ACC112 (cell line): ENCODE results near the gene PLXDC2.

ENCODE experiments used
- H2AFZ ChIP-seq: fragments of 200-600 bp; sonication (generic); one replicate; pipeline ENCODE4 v1.6.0; 2017; ENCODE audit warnings: antibody characterized with exemption, low read length; ENCODE audit not compliant: unreplicated experiment
- H3K27ac ChIP-seq: fragments of 200-600 bp; sonication (generic); 2 replicates; pipeline ENCODE4 v1.5.1; 2014; ENCODE audit warnings: low read depth, mild to moderate bottlenecking, antibody characterized with exemption, low read length, moderate library complexity
- H3K27me3 ChIP-seq: fragments of 200-600 bp; sonication (generic); 2 replicates; pipeline ENCODE4 v1.6.1; 2014; ENCODE audit warnings: mild to moderate bottlenecking, antibody characterized with exemption, low read length, moderate library complexity, mixed read lengths; ENCODE audit not compliant: insufficient read depth
- H3K36me3 ChIP-seq: fragments of 200-600 bp; sonication (generic); 2 replicates; pipeline ENCODE4 v1.6.1; 2016; ENCODE audit warnings: mild to moderate bottlenecking, antibody characterized with exemption, low read length, moderate library complexity, mixed read lengths; ENCODE audit not compliant: insufficient read depth
- H3K4me1 ChIP-seq: fragments of 200-600 bp; sonication (generic); one replicate; pipeline ENCODE4 v1.6.1; 2016; ENCODE audit warnings: low read length, mixed read lengths; ENCODE audit not compliant: insufficient read depth, unreplicated experiment, control insufficient read depth
- H3K4me3 ChIP-seq: fragments of 200-600 bp; sonication (generic); 2 replicates; pipeline ENCODE4 v1.5.1; 2014; ENCODE audit warnings: mild to moderate bottlenecking, low read depth, low read length
- H3K79me2 ChIP-seq: fragments of 200-600 bp; sonication (generic); one replicate; pipeline ENCODE4 v1.6.0; 2016; ENCODE audit warnings: low read length; ENCODE audit not compliant: control insufficient read depth, unreplicated experiment, insufficient read depth

Gene PLXDC2

DNA sequence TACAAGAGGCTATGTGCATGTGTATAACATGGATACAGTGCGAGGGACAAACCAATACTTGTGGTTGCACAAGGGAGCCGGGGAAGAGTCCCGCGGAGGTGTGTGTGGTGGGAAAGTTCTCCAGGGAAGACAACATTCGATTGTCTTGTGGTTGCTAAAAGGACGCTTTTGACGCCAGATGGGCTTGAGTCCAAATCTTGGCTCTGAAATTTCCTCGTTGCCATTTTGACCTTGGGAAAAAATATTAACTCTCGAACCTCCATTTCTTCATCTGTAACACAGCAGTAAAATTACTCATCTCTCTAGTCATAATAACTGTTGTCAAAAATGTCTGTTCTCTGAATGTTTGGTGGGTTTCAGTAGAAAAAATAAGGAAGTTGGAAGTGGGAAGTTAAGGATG lies 16.5 kb downstream of the PLXDC2 start:
- Histone ChIP-seq H3K4me3 (no peak overlapping the region), H3K36me3 (no peaks in the 10 kb centered on the region), H3K4me1 (no peaks in the 10 kb centered on the region)

GRCh38 chr10:19833170-19833824 lies 17.1 kb downstream of the PLXDC2 start:
- Histone ChIP-seq H3K4me3 (no peak overlapping the region), H3K36me3 (no peaks in the 10 kb centered on the region), H3K27ac (no peak overlapping the region), H3K27me3 (no peaks in the 10 kb centered on the region), H2AFZ (no peak overlapping the region), H3K79me2 (no peaks in the 10 kb centered on the region), H3K4me1 (no peaks in the 10 kb centered on the region)

More for the DNA sequence above, 16.5 kb downstream of the PLXDC2 start:
- Histone ChIP-seq H3K27me3 (no peaks in the 10 kb centered on the region), H3K27ac (no peak overlapping the region), H2AFZ (no peak overlapping the region), H3K79me2 (no peaks in the 10 kb centered on the region)

GRCh38 chr10:19835952-19836351 lies 19.7 kb downstream of the PLXDC2 start:
- H2AFZ ChIP-seq, result no peak overlapping the region
- no peaks in the 10 kb centered on the region for H3K27me3 ChIP-seq
- H3K36me3 ChIP-seq, result no peaks in the 10 kb centered on the region
- no peaks in the 10 kb centered on the region for H3K79me2 ChIP-seq
- H3K4me3 ChIP-seq, result no peak overlapping the region
- H3K4me1 ChIP-seq, result no peaks in the 10 kb centered on the region
- H3K27ac ChIP-seq, result no peak overlapping the region

DNA sequence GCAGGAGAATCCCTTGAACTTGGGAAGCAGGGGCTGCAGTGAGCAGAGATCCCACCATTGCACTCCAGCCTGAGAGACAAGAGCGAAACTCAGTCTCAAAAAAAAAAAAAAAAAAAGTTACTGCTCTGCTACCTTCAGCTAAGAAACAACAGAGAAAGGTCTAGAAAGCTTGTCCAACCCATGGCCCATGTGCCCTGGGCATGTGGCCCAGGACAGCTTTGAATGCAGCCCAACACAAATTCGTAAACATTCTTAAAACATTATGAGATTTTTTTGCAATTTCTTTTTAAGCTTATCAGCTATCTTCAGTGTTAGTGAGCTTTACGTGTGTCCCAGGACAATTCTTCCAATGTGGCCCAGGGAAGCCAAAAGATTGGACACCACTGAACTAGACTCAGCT lies 22.9 kb downstream of the PLXDC2 start:
- Histone ChIP-seq H3K4me3 (no peak overlapping the region), H3K27me3 (no peaks in the 10 kb centered on the region), H3K27ac (no peak overlapping the region), H3K4me1 (no peaks in the 10 kb centered on the region), H2AFZ (no peak overlapping the region), H3K36me3 (no peaks in the 10 kb centered on the region), H3K79me2 (no peaks in the 10 kb centered on the region)

- no peaks in the 10 kb centered on the region for H3K79me2 ChIP-seq
- H3K4me1 ChIP-seq, result no peaks in the 10 kb centered on the region
- no peak overlapping the region for H3K4me3 ChIP-seq
- H2AFZ ChIP-seq, result no peak overlapping the region
- no peaks in the 10 kb centered on the region for H3K27me3 ChIP-seq
- no peak overlapping the region for H3K27ac ChIP-seq
- no peaks in the 10 kb centered on the region for H3K36me3 ChIP-seq
These were observed 23.3 kb downstream of the PLXDC2 start for GRCh38 chr10:19839552-19839951.

DNA sequence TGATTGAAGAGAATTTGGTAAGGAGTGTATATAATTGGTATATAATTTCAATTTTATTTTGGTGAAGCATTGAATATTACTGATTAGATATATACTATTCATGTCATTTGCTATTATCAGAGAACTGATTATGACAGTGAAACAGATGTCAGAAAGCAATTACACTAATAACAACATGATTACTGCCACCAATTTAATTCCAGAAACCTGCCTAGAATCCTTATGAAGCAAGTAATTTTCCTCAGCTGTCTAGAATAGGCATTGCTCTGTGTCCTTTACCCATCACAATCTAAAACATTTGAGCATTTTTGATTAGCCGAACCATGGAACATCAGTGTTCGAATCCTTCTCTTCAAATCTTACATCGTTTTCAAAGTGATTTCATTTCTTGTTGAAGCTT lies 24.5 kb downstream of the PLXDC2 start:
- Histone ChIP-seq H3K4me1 (no peaks in the 10 kb centered on the region), H3K79me2 (no peaks in the 10 kb centered on the region), H3K27ac (no peak overlapping the region), H3K27me3 (no peaks in the 10 kb centered on the region), H3K4me3 (no peak overlapping the region), H3K36me3 (no peaks in the 10 kb centered on the region), H2AFZ (no peak overlapping the region)

GRCh38 chr10:19843487-19843886 lies 27.3 kb downstream of the PLXDC2 start:
- H3K27ac ChIP-seq, result no peak overlapping the region
- H3K4me3 ChIP-seq, result peak overlapping the region; percentile 23; the same call in 1 of the 2 replicates
- H3K4me1 ChIP-seq, result no peaks in the 10 kb centered on the region
- no peak overlapping the region for H2AFZ ChIP-seq
- H3K27me3 ChIP-seq, result no peaks in the 10 kb centered on the region
- no peaks in the 10 kb centered on the region for H3K36me3 ChIP-seq
- H3K79me2 ChIP-seq, result no peaks in the 10 kb centered on the region

DNA sequence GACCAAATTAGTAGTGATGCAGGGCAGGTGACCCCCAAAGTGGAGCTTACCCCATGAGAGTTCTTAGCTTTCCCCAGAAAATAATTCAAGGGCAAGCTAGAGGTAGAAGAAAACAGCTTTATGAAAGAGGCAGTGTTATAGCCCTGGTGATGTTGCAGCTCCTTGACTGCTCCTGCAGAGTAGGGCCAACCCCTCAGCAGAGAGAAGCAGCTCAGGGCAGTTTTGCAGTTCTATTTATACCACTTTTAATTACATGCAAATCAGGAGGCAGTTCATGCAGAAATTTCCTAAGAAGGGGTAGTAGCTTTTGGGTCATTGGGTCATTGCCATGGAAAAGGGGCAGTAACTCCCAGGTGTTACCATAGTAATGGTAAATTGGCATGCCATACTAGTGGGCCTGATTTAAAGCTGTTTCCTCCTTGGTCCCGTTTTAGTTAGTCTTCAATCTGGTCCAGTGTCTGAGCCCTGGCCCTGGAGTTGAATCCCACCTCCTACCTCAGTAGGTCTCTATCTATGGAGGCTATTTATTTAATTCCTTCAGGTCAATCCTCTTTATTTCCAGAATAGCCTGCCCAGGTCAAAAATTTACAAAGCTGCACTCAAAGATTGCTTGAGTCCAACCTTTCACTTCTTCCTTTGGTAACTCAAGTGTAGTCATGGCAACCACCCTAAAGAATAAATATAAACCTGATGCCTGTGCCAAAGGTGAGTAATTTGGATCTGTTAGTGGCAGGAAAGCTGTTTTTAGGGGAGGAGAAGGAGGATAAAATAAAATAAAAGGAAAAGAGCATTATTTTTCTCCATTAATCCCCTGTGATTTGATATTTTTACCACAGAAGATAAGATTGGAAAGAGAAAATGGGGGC lies 29.5 kb downstream of the PLXDC2 start:
- Histone ChIP-seq H3K4me1 (no peaks in the 10 kb centered on the region), H3K79me2 (no peaks in the 10 kb centered on the region), H3K4me3 (no peak overlapping the region), H3K27me3 (no peaks in the 10 kb centered on the region), H3K27ac (no peak overlapping the region), H2AFZ (no peak overlapping the region), H3K36me3 (no peaks in the 10 kb centered on the region)

GRCh38 chr10:19847321-19847720 lies 31.1 kb downstream of the PLXDC2 start:
- no peaks in the 10 kb centered on the region for H3K79me2 ChIP-seq
- H3K4me3 ChIP-seq, result no peak overlapping the region
- no peaks in the 10 kb centered on the region for H3K4me1 ChIP-seq
- H2AFZ ChIP-seq, result no peak overlapping the region
- H3K36me3 ChIP-seq, result no peaks in the 10 kb centered on the region
- no peaks in the 10 kb centered on the region for H3K27me3 ChIP-seq
- no peak overlapping the region for H3K27ac ChIP-seq

DNA sequence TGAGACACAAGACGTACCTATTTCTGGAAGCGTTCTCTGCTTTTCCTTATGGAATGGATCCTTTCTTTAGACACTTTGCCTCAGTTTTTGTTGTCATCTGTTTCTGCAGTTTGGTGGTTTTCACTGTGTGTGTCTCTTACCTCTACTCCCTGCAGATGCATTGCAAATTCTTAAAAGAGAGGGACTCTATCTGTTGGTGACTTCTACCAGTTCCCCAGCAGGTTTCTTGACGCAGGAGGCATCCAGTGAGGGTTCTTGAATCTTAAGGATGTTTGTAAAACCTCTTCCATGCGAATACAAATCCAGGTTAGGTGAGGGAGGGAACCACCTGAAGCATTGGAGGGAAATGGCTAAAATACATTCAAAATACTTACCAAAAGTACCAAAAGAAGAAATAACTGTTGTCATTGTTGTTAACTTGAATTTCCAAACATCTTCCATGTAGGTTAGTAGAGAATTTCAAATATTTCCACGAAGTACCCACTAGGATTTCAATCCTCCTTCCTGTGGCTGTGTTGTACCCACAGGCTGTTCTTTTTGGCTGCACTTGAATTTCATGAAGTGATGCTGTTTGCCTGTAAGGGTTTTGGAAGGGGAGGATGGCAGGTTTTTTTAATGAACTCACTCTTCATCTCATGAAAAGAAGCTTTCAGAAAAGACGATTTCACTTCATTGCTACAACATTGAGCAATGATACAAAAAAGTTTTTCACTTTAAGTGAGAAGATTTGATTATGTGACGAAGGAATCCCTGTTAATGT lies 32.2 kb downstream of the PLXDC2 start:
- H3K27me3 ChIP-seq, result no peaks in the 10 kb centered on the region
- no peaks in the 10 kb centered on the region for H3K79me2 ChIP-seq
- no peak overlapping the region for H2AFZ ChIP-seq
- no peak overlapping the region for H3K4me3 ChIP-seq
- no peaks in the 10 kb centered on the region for H3K4me1 ChIP-seq
- no peak overlapping the region for H3K27ac ChIP-seq
- H3K36me3 ChIP-seq, result no peaks in the 10 kb centered on the region
